ENCODE results near the gene TMEM231. TPM values are rescaled to one million over a fixed set of nuclear protein-coding genes. Genes with fewer than 3 reads are reported as not detected.

TMEM231 gene
- total RNA-seq (2021) = 17.3 and 19.4 TPM in 2 replicates
- percentile 54 among the genes with signal in this experiment for Bru-seq, nascent RNA
- percentile 73 among the genes with signal in this experiment for BruChase-seq, experiment 1, labeled RNA remaining after a 2-hour chase
- BruChase-seq, experiment 2, labeled RNA remaining after a 6-hour chase = percentile 81 among the genes with signal in this experiment
- long read RNA-seq, full-length matches to known transcripts = 37 of 60 reads
- long read RNA-seq, partial matches to known transcripts = 9 of 60 reads
- long read RNA-seq, other reads (novel, unspliced or antisense) = 14 of 60 reads

- Histone ChIP-seq H3K27ac (ENCODE audit: low read depth, low read length, poor library complexity, severe bottlenecking) (peak within 1 kb of the TSS; percentile 64), H3K9me3 (ENCODE audit: low read depth, low read length, poor library complexity, severe bottlenecking) (no peaks in the 10 kb centered on the region), H3K4me1 (ENCODE audit: insufficient read depth, low read length, poor library complexity, severe bottlenecking) (peaks cover 9% of the 10 kb centered on the region), H3K36me3 (ENCODE audit: insufficient read depth, low read length, poor library complexity, severe bottlenecking) (no peaks in the 10 kb centered on the region), H3K27me3 (replicated peaks; ENCODE audit: insufficient read depth, low read depth, low read length, poor library complexity) (no peaks in the 10 kb centered on the region), H3K4me3 (ENCODE audit: low read depth, low read length, poor library complexity, severe bottlenecking) (peak within 1 kb of the TSS; percentile 87)
- POLR2A ChIA-PET (ENCODE audit: low non-redundant PET) = interaction anchor here (0.6 kb wide), 2 partner anchors 38 to 161 kb away, joined by 5 to 6 read pairs; no protein-coding TSS in a partner anchor
- peak; percentile 98 for DNase-seq (ENCODE audit: low spot score)
- CTCF ChIA-PET = interaction anchor here (0.5 to 0.7 kb wide), 2 partner anchors 128 to 135 kb away, joined by 4 to 5 read pairs; no protein-coding TSS in a partner anchor
- intact Hi-C loops (cut with micrococcal nuclease; ENCODE audit: unreplicated experiment) = loop anchor here (2.0 kb wide), 1 partner anchor 91 kb away; the partner anchor contains the start of gene TMEM170A
- no TSS peak for BruUV-seq (replicated peaks)
- no peak for TF ChIP-seq CTCF (conservative IDR thresholded peaks at IDR 0.05; ENCODE audit: low read depth, low read length)
Observed at GRCh38 chr16:75555707-75556430, at the start of gene TMEM231. TSS of gene TMEM231 (minus strand) at chr16:75556252. CDS start at chr16:75556209, 43 bp downstream.

- ChIA-PET CTCF (no interaction called here), POLR2A (ENCODE audit: low non-redundant PET) (no interaction called here)
- Histone ChIP-seq H3K9me3 (ENCODE audit: low read depth, low read length, poor library complexity, severe bottlenecking) (no peaks in the 10 kb centered on the region), H3K27me3 (replicated peaks; ENCODE audit: insufficient read depth, low read depth, low read length, poor library complexity) (no peaks in the 10 kb centered on the region), H3K36me3 (ENCODE audit: insufficient read depth, low read length, poor library complexity, severe bottlenecking) (peaks cover 52% of the 10 kb centered on the region), H3K27ac (ENCODE audit: low read depth, low read length, poor library complexity, severe bottlenecking) (no peak overlapping the region), H3K4me1 (ENCODE audit: insufficient read depth, low read length, poor library complexity, severe bottlenecking) (no peaks in the 10 kb centered on the region), H3K4me3 (ENCODE audit: low read depth, low read length, poor library complexity, severe bottlenecking) (no peak overlapping the region)
- TF ChIP-seq CTCF (conservative IDR thresholded peaks at IDR 0.05; ENCODE audit: low read depth, low read length) (no peak), EZH2 (IDR thresholded peaks at IDR 0.05; ENCODE audit: borderline replicate concordance, low read depth, low read length, poor library complexity, severe bottlenecking) (no peak)
- DNase-seq (ENCODE audit: low spot score) = no peak
- intact Hi-C loops (cut with micrococcal nuclease; ENCODE audit: unreplicated experiment) = no loop called here
- BruUV-seq (replicated peaks) = no TSS peak
Observed at GRCh38 chr16:75603241-75603640, 47.2 kb upstream of the TMEM231 start.

- no peak overlapping the region for H3K27ac ChIP-seq (ENCODE audit: low read depth, low read length, poor library complexity, severe bottlenecking)
- ChIA-PET POLR2A (ENCODE audit: low non-redundant PET) (no interaction called here), CTCF (no interaction called here)
- DNase-seq (ENCODE audit: low spot score) = no peak
- TF ChIP-seq CTCF (conservative IDR thresholded peaks at IDR 0.05; ENCODE audit: low read depth, low read length) (no peak), EZH2 (IDR thresholded peaks at IDR 0.05; ENCODE audit: borderline replicate concordance, low read depth, low read length, poor library complexity, severe bottlenecking) (no peak)
- BruUV-seq (replicated peaks) = no TSS peak
- peaks cover 10% of the 10 kb centered on the region for H3K4me1 ChIP-seq (ENCODE audit: insufficient read depth, low read length, poor library complexity, severe bottlenecking)
- no peaks in the 10 kb centered on the region for H3K9me3 ChIP-seq (ENCODE audit: low read depth, low read length, poor library complexity, severe bottlenecking)
- peaks cover 47% of the 10 kb centered on the region for H3K36me3 ChIP-seq (ENCODE audit: insufficient read depth, low read length, poor library complexity, severe bottlenecking)
- intact Hi-C loops (cut with micrococcal nuclease; ENCODE audit: unreplicated experiment) = no loop called here
- no peaks in the 10 kb centered on the region for H3K27me3 ChIP-seq (replicated peaks; ENCODE audit: insufficient read depth, low read depth, low read length, poor library complexity)
- H3K4me3 ChIP-seq (ENCODE audit: low read depth, low read length, poor library complexity, severe bottlenecking) = no peak overlapping the region
Observed at GRCh38 chr16:75599452-75600277, 43.6 kb upstream of the TMEM231 start.

Data from A673 (cell line).